GM03348 (cell line): ENCODE measurements around the gene TYRO3.

Source experiments
- DNase-seq: peaks from one replicate; pipeline ENCODE4 v3.0.0; 2012; ENCODE audit warnings: low spot score

TYRO3 gene

DNA sequence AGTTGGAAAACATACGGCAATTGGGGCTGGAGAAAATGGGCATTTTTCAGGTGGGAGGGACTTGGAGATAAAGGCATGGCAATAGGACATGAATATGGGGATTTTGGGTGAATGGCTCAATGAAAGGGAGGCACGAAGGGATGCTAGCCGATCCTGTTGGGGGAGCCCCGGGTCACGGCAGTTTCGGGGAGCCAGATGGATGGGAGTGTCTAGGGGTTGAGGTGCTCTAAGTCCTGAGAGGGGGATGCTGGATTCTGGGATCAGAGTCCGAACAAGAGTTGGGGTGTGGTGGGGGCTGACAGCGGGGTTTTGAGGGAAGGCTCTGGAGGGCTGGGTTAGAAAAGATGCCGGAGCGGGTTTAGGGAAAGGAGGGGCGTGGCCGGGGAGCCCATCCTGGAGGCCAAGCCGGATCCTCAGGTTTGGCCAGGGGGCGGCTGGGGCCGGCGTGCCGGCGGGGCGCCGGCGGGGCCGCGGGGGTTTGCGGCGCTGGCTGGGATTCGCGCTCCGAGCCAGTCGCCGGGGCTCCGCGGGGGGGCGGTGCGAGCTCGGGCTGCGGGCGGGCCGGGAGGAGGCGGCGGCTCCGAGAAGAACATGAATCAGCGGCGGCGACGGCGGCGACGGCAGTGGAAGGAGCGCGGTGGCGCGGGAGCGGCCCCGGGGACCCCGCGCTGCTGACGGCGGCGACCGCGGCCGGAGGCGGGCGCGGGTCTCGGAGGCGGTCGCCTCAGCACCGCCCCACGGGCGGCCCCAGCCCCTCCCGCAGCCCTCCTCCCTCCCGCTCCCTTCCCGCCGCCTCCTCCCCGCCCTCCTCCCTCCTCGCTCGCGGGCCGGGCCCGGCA is at the start of gene TYRO3:
Gene TYRO3, plus strand, starts transcription at position 813 of the 839 bp plus-strand sequence. CDS start 46 bp downstream, outside the sequence.
- peak; percentile 92 for DNase-seq

DNA sequence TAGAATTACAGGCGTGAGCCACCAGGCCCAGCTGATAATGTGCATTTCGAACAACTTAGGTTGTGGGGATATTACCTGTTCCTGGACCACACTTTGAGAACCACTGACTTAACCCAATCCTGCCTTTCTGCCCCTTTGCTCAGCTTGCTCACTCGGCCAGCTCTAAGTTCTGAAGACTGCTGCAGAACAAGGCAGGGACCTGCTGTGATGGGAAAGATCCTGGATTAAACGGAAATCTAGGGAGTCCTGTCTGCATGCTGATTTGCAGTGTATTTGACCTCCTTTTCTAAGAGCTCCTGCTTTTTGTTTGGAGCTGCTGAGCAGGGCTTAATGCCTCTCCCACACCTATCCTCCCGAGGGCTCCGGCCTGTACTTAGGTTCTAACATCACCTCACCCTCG is 48.3 kb upstream of the TYRO3 start:
- no peak for DNase-seq

DNA sequence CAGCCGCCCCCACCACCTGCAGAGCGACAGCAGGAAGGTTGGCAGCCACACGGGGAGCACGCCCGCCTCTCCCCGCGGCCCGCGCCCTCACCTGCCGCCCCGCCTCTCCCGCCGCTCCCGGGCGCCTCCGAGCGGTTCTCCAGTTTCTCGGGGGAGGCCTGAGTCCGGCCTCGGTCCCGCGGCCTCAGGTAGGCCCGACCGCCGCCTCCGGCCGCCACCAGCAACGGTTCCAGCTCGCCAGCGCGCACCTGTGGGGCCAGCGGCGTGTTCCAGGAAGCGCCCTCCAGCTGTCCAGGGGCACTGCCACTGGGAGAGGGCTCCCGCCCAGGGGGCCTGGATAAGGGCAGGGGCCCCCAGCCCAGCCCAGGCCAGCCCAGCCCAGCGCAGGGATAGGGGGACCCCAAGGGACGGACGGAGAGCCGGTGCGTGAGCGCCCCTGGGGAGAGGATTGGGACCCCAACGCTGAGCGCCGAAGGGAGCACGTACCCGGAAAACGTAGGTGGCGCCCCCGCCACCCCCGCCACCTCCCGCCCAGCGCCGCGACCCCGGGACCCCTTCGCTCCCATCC is 47.6 kb upstream of the TYRO3 start:
- DNase-seq = no peak

DNA sequence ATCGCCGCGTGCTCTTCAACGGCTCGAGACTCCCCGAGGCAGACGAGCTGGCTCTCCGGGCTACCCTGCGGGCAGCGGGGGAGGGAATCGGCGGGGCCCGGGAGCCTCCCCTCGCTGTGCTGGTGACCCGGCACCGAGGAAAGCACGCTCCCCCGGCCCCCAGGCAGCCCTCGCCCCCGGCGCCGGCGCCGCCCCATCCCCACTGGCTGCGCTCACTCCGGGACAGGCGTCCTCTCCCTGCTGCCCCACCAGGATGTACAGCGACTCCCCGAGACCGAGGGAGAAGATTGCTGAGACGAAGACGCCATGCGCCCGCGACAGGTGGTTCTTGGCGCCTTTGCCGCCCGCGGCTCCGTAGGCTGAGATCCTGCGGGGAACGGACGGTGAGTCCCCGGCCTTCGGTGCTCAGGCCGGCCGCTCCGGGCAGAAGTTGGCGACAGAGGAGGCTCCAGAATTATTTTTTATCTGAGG is 47.1 kb upstream of the TYRO3 start:
- no peak for DNase-seq

DNA sequence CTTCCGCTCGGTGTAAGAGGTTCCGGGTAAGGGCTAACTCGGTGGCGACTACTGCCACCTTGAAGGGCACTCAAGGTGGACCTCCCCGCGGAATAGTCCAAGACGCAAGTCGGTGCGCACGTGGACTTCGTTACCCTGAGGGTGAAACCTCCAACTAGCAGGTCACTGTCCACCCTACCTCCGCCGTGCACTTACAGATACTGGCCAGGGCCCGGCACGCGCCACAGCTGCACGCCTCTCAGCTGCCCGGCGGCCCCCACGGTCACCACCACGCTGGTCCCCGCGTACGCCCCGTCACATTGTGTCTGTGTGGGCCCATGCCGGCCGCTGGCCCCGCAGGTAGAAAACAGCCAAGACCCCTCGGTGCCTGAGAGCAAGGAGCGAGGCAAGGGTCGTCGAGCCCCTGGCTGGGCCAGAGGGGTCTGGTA is 46.5 kb upstream of the TYRO3 start:
- no peak for DNase-seq

DNA sequence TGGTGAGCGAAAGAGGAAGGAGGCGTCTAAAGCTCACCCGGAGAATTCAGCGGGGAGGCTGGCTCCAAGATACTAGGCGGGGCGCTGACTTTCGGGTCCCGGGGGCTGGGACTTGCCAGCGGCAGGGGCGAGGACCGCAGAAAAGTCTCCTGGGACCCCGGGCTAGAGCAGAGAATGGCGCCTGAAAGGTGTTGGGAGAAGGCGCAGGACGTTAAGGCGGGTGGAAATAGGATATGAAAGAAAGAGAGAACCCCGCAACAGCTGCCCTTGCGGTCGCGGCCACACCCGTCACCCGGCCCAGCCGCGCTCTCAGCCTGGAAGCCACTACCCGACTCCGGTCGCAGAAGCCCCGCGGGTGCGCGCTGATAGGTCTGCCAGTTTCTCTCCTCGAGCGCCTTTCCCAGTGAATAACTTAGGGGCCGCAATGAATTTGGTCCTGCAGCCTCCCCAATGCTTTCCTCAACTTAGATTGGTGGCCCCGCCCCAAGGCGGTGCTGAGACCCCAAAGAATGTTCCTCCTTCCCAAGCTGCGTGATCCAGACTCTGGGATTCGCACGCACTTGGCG is 46.0 kb upstream of the TYRO3 start:
- DNase-seq = peak; percentile 50

DNA sequence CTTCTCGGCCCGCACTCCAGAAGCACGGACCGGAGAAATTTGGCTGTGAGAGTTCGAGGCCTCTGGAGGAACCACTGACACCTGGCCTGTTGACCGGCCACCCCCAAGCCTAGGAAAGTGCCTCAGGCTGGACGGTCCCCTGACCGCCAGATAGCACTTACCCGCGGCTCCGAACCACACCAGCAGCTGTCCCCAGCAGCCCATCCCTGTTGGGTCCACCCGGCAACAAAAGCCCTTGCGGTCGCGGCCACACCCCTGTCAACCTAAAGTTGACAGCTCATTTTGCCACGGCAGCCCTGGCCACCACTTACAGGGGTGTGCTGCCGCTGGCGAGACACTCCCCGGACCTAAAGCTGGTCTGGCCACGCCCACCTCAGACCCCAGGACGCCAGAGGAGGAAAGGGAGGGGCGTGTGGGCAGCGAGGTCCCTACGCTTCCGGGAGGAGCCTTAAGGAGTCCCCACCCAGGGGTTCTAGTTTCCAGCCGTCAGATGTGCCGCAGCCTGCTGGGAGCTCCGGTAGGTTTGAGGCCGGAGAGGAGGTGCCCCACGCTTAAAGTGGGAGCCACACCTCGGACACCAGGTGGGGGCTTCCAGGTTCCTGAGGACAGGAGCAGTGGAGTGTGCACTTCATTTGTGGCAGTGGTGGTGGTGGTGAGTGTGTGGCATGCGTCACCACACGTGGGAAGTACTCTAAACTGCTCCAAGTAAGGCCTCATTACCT is 45.3 kb upstream of the TYRO3 start, which contains the start of gene LTK:
Gene LTK, minus strand, starts transcription at position 322 of the 722 bp plus-strand sequence. Its CDS starts 118 bp downstream, at position 204.
- no peak for DNase-seq

DNA sequence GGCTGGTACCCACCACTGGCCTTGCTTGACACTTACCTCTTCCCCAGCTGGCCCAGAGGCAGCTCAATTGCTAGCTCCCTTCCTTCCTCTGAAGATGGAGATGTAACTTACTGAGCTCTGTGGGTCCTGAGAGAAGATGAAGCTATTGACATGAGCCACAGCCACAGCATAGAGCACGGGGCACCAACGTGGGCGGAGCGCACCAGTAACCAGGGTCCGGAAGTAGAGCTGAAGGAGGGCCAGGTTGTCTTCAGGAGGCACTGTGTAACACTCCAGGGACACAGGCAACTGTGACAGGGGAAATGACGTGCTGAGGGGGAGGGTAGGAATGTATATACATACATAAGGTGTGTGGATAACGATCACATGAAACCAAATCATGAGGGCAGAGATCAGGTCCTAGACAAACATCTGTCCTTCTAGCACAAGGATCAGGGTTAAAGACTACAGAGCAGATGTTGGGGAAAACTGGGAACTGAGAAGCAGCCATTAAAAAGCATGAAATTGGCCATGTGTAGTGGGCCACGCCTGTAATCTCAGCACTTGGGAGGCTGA is 41.0 kb upstream of the TYRO3 start:
- DNase-seq = no peak

DNA sequence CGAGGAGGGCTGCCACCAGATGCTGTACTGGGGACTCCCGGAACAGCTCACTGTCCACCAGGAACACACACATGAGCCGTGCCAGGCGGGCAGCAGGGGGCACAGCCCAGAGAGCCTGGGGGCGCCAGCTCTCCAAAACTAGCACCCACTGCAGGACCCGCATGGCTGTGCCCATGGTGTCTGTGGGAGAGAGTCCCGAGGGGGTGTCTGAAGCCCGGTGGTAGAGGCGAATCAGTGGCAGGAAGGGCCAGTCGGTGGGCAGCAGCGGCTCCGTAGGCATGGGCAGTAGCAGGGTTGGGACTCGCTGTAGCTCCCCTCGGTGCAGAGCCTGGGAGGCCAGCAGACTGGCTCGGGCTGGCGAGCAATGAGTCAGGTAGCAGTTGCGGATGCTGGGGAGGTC is 38.4 kb upstream of the TYRO3 start:
- no peak for DNase-seq

DNA sequence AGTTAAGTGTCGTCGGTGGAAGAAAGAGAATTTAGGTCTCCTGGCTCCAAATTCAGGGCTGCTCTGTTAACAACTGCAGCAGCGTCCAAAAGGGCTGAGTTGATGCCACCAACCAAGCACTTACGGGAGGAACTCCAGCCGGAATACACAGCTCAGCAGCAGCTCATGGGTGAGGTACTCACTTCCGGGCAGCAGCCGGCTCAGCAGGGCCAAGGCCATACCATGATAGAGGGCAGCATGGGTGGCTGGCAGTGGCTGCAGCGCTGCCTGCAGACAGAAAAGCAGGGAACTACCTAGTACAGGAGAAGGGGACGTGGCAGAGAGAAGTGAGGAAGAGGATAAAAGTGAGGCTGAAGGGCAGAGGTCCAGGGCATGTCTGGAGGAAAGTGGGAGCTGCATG is 37.4 kb upstream of the TYRO3 start:
- DNase-seq = no peak

DNA sequence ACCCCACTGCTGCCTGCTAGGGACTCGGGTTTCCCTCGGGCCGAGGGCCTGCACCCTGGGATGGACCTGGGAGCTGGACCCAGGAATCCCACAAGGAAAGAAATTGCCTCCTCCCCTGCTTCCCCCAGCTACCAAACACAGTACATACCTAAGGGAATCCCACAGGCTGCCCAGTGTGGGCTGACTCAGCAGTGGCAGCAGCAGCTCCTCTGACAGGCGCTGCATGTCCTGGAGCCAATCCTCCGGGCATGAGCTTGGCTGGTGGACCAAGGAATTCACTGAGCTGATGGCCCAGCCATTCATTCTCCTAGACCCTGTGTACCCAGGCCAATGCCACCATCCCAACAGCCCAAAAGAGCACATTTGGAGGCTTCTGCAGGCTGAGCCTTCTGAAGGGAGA is 35.9 kb upstream of the TYRO3 start:
- no peak for DNase-seq

DNA sequence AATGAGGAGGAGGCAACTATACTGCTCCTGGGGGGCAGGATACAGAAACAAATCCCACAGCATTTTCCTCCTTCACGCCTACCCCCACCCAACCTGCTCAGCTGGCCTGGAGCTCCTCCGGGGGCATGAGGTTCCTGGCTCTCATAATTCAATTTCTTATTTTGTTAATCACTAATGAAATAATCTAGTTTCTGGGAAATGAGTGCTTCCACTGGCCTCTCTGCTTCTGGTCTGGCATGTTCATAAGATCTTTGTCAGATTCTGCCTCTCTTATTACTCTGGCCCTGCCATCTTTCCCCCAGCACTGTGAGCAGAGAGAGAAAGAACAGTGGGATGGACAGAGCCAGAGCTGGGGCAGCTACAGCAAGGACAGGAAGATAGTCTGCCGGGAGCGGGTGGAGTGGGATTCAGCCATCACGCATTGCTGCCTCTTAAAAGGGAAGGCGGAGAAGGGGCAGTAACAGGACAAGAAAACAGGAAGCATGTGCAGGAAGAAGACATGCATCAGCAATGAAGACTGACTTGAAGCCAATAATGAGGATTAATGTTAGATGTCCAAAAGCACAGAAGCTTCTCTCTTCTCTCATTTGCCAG is 28.6 kb upstream of the TYRO3 start:
- DNase-seq = no peak

DNA sequence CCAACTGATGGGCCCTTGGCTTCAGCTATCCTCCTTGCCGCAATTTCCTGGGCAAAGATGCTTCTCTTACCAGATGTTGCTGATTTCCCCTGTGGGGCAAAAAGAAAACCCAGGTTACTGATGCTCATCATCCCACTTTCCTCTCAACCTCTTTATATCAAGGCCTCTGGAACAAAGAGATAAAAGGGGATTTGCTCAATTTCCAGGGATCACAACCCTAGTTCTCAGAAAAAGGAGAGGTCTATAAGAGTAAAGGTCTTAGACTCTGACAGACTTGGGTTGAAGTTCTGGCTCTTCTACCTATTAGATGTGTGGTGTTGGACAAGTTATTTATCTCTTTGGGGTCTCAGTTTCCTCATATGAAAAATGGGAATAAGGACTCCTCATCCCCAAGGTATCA is 23.5 kb upstream of the TYRO3 start:
- DNase-seq = no peak

DNA sequence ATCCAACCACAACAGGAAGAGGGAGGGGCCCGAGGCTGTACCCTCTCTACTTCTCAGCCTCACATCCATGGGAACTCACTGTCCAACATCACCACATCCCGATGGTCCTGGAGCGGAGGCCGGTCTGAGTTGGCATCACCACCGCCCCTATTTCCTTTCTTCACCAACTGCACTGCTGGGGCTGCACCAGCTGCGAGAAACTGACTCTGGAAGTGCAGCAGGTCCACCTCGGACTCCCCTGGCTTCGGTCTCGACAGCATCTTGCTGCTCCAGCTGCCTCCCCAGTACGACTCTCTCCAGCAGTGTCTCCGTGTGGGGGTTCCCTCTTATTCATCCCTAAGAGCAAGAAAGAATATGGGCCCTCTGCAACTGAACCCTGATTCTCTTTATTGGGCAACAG is 22.1 kb upstream of the TYRO3 start:
- no peak for DNase-seq

DNA sequence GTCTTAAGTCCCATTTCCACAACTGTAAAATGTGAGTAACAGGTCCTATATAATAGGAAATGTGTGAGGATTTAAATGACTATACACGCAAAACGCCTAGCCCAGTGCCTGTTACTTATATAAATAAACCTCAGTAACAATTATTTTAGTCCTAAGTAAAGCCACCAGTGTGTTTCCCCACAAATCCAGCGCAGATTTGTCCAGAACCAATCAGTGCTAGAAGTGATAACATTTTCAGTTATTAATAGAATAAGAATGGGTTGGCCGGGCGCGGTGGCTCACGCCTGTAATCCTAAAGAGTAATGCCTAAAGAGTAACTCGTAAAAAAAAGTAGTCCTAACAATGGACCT is 15.5 kb upstream of the TYRO3 start:
- no peak for DNase-seq

DNA sequence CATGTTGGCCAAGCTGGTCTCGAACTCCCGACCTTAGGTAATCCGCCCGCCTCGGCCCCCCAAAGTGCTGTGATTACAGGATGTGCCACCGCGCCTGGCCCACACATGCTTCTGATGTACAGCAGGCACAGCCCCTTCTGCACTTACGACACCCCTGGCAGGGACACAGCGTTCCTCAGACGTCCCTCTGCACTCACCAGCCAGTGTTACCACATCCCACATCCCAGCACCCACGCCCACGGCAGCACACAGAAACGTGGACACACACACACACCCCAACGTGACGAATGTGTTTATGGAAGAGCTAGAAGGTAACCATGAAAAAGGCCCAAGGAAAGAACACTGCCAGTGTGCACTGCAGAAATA is 14.4 kb upstream of the TYRO3 start:
- DNase-seq = peak; percentile 71

DNA sequence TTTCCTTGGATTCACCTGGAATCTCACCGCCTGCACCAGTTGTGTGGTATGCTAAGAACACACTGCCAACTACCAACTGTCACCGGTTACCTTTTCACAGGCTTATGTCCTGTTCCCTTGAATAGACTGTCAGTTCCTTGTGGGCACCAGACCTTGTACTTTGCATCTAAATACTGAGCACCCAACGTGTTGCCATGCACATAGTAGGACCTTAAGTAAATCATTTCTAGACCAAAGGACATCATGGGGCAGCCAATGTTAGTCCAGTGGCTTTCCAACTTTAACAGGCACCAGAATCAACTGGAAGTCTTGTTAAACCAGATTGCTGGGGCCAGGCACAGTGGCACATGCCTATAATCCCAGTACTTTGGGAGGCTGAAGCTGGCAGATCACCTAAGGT is 13.8 kb upstream of the TYRO3 start:
- DNase-seq = no peak

DNA sequence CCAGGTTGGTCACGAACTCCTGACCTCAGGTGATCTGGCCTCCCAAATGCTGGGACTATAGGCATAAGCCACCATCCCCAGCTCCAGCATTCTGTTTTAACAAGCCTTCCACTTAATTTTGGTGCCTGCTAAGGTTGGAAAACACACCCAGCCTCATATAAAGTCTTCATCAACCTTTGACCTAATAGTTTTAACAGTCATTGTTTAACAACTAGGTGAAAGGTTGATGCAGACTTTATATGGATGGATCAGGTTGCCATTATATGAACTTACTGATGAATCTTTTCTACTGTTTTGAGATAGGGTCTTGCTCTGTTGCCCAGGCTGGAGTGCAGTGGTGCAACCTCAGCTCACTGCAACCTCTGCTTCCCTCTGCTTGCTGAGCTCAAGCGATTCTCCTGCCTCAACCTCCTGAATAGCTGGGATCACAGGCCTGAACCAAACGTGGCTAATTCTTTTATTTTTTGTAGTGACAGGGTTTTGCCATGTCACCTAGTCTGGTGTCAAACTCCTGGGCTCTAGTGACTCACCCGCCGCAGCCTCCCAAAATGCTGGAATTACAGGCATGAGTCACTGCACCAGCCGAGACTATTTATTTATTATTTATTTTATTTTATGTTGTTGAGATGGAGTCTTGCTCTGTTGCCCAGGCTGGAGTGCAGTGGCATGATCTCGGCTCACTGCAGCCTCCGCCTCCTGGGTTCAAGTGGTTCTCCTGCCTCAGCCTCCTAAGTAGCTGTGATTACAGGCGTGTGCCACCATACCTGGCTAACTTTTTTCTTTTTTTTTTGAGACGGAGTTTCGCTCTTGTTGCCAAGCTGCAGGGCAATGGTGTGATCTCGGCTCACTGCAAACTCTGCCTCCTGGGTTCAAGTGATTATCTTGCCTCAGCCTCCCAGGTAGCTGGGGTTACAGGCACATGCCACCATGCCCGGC is 11.9 kb upstream of the TYRO3 start:
- DNase-seq = peak; percentile 39

DNA sequence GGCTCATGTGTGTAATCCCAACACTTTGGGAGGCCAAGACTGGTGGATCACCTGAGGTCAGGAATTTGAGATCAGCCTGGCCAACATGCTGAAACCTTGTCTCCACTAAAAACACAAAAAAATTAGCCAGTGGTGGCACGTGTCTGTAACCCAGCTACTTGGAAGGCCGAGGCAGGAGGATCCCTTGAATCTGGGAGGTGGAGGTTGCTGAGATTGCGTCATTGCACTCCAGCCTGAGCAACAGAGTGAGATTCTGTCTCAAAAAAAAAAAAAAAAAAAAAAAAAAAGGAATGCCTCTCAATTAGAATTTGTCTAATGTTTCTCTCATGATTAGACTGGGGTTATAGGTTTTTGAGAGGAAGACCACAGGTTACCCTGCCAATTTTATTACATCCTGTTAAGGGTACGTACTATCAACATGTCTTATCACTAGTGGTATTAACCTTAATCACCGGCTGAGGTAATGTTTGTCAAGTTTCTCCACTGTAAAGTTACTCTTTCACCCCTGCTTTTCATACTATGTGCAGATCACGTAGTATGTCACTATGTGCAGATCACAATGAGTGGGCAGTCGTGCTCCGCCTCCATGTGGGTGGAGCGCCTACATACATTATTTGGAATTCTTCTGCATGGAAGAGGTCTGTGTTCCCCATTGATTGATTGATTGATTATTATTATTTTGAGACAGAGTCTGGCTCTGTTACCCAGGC is 8.8 kb upstream of the TYRO3 start:
- no peak for DNase-seq

DNA sequence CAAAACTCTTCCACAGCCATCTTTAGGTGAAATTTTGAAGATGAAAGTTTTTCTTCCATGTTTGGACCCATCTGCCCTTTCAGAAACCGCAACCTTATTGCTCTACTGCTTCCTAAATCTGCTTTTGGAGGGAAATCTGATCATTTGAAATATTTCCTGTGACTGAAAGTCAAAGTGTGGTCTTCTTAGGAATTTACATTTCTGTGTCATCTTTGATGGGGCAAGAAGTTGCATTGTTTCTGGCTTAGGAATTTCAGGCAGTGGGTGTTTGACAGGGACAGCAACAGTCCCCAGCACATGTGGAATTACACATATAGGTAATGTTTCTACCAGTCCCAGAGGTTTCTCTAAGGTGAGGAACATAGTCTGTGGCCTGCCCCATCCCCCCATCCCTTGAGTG is 5.3 kb upstream of the TYRO3 start:
- DNase-seq = peak; percentile 29
